Urothelium cell line (cell line): ENCODE results near the gene LYZL4.
A peak's percentile ranks its signal among the peaks of the same experiment; 100 is the strongest.

Source experiments
- DNase-seq: peaks from one replicate; pipeline ENCODE4 v3.0.0; 2011; ENCODE audit warnings: low spot score, mixed read lengths
- FAIRE-seq: peaks from 2 replicates; lab custom pipeline; 2011; peaks lifted over from hg19 to GRCh38; lab: Jason Lieb, UNC

LYZL4 gene

GRCh38 chr3:42428830-42429229, 18.4 kb upstream of the LYZL4 start:
- DNase-seq (no peak), FAIRE-seq (no peak)

GRCh38 chr3:42425736-42426407, 15.5 kb upstream of the LYZL4 start:
- no peak for DNase-seq
- FAIRE-seq: no peak

DNA sequence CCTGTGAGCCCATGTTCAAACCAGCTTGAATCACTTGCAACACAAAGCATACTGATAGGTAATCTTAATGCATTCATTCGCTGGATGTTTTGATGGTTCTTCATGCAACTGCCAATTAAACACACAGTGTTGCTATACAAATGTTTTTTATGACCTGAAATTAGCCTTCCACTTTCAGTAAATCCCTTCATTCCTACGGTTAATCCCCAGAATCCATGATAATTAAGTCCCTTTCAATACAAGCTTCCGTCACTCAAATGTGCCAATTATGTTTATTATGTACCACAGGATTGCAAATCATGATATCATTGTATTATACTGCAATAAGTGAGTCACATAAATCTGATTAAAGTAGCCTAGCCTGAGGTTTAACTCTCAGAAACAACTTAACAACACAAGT, 14.5 kb upstream of the LYZL4 start:
- DNase-seq: no peak
- FAIRE-seq: no peak

- DNase-seq (no peak), FAIRE-seq (no peak)
Observed at GRCh38 chr3:42421818-42422796, 11.7 kb upstream of the LYZL4 start.

GRCh38 chr3:42419563-42419962, 9.2 kb upstream of the LYZL4 start:
- no peak for DNase-seq

DNA sequence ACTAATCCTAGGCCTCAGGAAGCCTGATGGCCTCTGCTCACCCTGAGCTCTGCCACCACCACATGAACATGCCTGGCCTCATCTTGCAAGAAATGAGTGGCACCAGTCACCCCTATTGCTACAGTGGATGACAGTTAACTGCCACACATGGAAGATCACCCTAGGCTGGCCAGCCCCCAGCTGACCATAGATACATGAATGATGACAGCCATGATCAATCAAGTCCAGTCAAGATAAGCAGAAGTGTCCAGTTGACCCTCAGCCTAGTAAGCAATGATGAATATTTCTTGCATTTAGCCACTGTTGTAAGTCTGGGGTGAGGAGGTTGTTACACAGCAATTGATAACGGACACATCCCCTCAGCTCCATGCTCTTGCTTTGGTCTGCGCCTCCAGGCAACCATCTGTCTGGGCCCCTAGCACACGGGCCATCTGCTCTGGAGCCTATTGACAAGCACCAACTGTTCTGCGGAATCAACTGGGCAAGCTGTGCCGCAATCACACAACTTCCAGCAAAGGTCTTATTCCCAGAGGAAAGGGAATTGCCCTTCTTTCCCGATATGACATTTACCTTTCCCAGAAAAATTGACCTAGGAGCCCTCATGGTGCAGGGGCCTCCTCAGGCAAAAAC, 2.2 kb upstream of the LYZL4 start:
- DNase-seq: no peak
- FAIRE-seq: no peak

More at GRCh38 chr3:42419563-42419962, 9.2 kb upstream of the LYZL4 start:
- no peak for FAIRE-seq

DNA sequence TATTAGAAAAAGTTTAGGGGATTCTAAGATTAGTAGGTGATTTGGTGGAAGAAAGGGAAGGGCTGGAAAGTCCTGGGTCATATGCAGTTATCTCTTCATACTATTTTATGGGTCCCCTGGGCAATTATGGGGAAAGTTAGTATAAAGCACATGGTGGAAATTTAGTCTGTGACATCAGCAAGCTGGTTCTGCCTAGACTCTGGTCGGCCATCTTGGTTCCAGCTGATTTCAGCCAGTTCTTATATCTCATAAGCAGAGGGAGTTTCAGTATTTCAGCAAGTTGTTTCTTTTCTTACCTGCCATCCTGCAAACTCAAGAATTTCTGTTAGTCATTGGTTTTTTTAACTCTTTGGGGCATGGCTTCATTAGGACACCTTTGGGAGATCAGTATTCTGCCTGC, 1.0 kb upstream of the LYZL4 start:
- DNase-seq (no peak), FAIRE-seq (no peak)

GRCh38 chr3:42408156-42408555, 2.3 kb downstream of the LYZL4 start:
- no peak for DNase-seq
- FAIRE-seq: no peak

GRCh38 chr3:42406727-42407450, 3.5 kb downstream of the LYZL4 start:
- DNase-seq: no peak
- FAIRE-seq: no peak

- FAIRE-seq (no peak), DNase-seq (no peak)
Observed at GRCh38 chr3:42405857-42406256, 4.6 kb downstream of the LYZL4 start.

GRCh38 chr3:42403737-42404136, 6.7 kb downstream of the LYZL4 start:
- FAIRE-seq (no peak), DNase-seq (peak; percentile 39)

DNA sequence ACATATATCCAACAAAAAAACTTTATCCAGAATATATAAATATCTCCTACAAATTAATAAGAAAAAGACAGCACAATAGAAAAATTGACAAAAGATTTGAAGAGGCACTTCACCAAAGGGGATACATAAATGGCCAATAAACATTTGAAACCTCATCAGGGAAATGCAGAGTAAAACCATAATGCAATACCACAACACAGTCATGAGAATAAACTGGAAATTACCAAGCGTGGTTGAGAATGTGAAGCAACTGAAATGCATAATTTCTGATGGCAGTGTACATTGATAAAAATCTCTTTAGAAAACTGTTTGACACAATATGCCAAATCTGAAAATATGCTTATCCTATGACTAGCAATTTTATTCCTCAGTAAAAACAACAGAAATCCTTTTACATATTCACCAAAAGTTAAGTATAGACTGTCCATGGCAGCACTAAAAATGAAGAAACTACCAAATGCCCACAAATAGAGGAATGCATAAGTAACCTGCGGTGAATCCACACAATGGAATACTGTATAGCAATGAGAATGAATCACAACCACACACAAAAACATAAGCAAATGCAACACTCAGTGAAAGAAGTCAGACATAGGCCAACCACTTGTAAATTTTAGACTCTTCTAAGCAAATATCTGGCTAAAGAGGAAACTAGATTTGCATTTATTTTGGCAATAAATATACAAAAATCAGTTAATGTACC, 7.9 kb downstream of the LYZL4 start:
- DNase-seq (no peak), FAIRE-seq (no peak)

GRCh38 chr3:42398080-42398479, 12.3 kb downstream of the LYZL4 start:
- no peak for FAIRE-seq
- no peak for DNase-seq

- DNase-seq: no peak
- FAIRE-seq: no peak
Observed at GRCh38 chr3:42397644-42398043, 12.8 kb downstream of the LYZL4 start.

GRCh38 chr3:42394579-42395288, 15.7 kb downstream of the LYZL4 start:
- DNase-seq (no peak), FAIRE-seq (no peak)

DNA sequence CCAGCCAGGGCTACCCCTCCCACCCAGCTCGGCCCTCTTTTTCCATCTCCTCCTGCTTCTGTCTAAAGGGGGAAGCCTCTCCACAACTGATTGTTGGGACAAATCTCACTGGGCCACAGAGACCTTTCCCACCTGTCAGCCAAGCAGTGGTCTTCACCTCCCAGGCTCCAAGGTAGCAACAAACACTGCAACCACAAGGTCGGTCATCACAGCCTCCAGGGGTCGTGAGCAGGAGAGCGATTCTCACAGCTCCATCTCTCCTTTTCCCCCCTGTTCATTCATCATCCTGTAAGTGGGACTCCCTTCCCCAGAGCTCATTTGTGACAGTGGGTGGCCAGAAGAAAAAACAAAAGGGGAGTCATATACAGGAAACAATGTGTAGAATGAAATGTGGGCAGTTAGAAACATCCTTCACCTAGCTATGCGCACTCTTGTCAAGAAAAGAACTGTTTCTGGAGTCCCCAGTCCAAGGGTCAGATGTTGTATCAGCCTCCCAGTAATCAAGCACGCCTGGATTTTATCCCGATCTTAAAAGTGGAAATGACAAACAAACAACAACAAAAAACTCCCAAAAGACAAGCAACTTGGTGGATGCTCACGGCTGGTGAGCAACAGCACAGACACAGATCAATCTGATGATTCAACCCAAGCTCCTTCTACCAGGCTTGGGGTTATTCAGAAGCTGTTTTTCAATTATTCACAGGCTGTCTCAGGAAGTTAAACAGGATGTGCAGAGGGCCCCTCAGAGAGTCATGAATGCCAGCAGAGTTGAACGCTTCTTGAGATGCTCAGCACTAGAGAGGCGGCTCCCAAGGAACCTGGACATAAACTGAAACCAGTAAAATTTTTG, 22.4 kb downstream of the LYZL4 start:
- FAIRE-seq: no peak
- no peak for DNase-seq

GRCh38 chr3:42381551-42382082, 28.8 kb downstream of the LYZL4 start:
- DNase-seq: no peak
- no peak for FAIRE-seq

DNA sequence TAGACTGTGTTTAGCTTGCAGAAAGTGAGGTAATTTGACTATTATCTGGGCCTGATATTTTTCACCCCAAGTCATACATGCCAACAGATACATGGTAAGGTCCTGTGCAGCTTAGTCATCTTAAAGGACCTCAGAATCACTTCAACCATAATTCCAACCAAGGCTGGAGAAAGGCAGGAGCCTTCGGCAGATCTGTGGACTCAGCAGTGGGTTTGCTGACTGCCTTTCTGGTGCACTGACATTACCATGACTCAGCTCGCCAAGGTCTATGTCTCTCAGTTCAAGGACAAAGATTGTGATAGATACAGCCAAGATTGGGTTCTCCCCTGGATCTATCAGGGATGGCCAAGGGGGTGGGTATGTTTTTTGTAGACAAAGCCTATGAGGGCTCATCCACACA, 32.7 kb downstream of the LYZL4 start:
- FAIRE-seq (no peak), DNase-seq (no peak)
